Hematopoietic multipotent progenitor cell treated with erythropoietin and hydrocortisone succinate and interleukin-3 and kit ligand, for 8 days (in vitro differentiated cells): ENCODE measurements around the gene TBP.
"Not testable (repeated sequence)": the region's sequence is repeated elsewhere in the genome, so short reads cannot be mapped to it uniquely, and the experiment has no call there.

Experiments used
- DNase-seq: peaks from one replicate; pipeline ENCODE4 v3.0.0-alpha.2; 2015

TBP gene

DNA sequence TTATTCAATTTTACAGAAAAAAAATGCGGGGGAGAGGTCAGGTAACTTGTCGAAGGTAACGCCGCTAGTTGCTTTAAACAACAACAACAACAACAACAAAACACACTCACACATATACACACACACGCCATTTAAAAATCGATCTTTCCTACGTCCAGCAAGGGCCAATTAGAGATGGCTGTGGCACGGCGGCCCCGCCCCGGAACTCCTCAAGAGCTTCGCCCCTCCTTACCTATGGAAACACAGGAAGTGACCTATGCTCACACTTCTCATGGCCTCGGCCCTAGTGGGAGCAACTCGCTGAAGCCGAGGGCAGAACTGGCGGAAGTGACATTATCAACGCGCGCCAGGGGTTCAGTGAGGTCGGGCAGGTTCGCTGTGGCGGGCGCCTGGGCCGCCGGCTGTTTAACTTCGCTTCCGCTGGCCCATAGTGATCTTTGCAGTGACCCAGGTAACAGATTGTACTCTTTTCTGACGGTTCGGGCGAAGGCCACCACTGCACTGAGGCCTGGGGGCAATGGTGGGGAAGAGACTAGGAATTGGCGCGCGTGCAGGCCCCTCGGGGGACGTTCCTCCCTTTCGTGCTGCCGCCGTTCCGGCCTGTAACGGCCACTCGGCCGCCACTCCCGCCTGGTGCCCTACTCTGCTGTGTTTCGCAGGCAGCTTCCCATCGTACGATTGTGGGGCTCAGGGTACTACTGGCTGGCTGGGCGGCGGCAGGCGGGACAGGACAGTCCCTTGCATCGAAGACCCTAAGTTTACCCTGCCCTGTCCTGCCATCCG lies at the start of gene TBP:
Gene TBP, plus strand, starts transcription at position 357 of the 783 bp plus-strand sequence. CDS start 2,661 bp downstream, outside the sequence.
- peak; percentile 99 for DNase-seq

DNA sequence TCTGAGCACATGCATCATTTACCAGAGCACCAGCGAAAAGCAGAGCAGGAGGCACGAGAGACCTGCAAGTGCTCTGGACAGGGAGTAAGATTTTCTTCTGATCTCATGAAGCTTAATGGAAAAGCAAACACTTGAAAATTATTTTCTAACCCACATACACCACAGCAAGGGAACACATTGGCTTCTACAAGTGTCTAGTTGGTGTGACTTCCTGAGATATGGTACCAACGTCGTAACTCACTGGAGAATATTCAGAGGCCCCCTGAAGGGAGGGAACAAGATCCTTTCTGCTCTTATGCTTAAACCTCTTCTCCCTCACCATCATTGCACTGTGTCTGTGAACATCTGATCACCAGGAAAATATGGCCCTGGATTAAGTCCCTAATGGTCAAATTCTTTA lies 49.7 kb upstream of the TBP start:
- no peak for DNase-seq

DNA sequence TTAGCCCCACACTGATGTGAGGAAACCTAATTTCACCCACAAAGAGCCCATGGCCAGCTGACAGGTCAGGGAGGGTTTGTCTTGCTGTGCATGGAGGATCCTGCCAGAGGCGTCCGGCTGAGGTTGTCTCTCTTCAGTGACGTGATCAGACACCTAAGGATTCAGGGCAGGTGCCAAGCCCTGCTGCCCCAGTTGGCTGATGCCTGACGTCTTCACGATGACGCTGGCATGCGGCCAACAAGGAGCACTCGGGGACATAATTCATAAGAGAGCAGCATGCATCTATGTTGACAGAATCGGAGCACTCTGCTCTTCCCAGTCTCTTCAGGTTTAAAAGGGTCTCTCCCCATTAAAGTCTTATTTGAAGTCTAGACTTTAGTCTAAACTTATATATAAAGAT lies 48.9 kb upstream of the TBP start:
- DNase-seq = no peak

DNA sequence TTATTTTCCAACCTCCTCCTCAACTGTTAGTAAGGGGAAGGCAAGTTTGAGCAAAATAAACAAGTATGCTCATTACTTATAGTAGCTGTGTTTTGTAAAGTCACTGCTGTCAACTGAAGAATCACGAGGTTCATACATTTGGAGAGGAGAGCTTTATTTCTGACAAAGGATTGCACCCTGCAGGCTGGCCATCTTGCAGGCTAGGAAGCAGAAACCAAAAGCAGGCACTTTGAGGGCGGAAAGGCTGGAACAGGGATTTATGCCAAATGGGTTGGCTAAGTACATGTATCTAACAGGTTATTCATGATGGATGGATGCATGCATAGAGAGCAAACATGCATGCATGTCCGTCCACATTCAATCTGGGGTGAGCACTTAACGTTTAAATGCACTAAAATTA lies 47.7 kb upstream of the TBP start:
- DNase-seq = no peak

DNA sequence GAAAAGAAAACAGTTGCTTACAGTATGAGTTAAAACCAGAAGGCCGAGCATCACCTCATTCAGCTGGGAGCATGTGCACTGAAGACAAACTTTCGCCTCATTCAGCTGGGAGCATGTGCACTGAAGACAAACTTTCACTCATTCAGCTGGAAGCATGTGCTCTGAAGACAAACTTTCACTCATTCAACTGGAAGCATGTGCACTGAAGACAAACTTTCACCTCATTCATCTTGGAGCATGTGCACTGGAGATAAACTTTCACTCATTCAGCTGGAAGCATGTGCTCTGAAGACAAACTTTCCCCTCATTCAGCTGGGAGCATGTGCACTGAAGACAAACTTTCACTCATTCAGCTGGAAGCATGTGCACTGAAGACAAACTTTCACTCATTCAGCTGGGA lies 46.4 kb upstream of the TBP start:
- not testable (repeated sequence) for DNase-seq

DNA sequence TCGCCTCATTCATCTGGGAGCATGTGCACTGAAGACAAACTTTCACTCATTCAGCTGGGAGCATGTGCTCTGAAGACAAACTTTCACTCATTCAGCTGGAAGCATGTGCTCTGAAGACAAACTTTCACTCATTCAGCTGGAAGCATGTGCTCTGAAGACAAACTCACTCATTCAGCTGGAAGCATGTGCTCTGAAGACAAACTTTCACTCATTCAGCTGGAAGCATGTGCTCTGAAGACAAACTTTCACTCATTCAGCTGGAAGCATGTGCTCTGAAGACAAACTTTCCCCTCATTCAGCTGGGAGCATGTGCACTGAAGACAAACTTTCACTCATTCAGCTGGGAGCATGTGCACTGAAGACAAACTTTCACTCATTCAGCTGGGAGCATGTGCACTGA lies 45.9 kb upstream of the TBP start:
- not testable (repeated sequence) for DNase-seq

DNA sequence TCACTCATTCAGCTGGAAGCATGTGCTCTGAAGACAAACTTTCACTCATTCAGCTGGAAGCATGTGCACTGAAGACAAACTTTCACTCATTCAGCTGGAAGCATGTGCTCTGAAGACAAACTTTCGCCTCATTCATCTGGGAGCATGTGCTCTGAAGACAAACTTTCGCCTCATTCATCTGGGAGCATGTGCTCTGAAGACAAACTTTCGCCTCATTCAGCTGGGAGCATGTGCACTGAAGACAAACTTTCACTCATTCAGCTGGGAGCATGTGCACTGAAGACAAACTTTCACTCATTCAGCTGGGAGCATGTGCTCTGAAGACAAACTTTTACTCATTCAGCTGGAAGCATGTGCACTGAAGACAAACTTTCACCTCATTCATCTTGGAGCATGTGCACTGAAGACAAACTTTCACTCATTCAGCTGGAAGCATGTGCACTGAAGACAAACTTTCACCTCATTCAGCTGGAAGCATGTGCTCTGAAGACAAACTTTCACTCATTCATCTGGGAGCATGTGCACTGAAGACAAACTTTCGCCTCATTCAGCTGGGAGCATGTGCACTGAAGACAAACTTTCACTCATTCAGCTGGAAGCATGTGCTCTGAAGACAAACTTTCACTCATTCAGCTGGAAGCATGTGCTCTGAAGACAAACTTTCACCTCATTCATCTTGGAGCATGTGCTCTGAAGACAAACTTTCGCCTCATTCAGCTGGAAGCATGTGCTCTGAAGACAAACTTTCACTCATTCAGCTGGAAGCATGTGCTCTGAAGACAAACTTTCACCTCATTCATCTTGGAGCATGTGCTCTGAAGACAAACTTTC lies 45.1 kb upstream of the TBP start:
- not testable (repeated sequence) for DNase-seq

DNA sequence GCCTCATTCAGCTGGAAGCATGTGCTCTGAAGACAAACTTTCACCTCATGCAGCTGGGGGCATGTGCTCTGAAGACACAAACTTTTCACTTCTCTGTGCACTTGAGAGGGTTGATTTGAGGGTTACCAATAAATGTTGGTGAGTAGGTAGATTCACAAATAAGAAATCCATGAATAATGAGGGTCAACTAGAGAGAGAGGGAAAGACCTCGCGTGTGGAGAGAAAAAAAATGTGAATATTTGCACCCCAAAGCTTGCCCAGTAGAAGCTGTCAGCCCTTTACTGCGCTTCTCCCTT lies 44.5 kb upstream of the TBP start:
- DNase-seq = no peak

DNA sequence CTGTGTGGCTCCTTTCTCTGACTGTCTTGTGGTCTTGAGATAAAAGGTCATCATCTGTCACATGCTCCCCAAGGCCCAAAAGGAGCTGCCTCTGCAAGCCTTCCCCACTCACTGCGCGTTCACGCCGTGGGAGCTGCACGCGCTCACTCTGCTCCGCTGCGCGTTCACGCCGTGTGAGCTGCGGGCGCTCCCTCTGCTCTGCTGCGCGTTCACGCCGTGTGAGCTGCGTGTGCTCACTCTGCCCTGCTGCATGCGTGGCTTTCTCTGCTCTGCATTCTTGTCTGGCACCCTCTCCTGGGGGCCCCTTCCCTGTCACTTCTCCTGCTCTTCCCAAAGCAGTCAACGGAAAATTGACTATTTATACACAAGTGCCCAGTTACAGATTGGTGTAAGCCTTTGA lies 43.5 kb upstream of the TBP start:
- DNase-seq = no peak

DNA sequence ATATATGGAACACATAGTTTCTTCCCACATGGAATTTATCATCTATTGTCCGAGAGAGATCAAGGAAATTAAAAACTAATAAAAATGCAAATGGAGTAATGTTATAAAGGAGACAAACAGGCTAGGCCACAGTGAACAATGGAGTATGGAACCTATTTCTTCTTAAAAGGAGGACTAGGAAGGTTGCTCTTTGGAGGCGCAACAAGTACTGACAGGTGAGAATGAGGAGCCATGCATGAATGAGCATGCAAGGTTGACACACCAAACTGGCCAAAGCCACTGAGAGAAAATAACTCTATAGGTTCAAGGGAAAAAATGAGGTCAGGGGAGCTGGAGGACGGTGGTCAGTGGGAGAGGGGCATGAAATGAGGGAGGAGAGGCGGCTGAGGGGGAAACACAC lies 41.9 kb upstream of the TBP start:
- no peak for DNase-seq

DNA sequence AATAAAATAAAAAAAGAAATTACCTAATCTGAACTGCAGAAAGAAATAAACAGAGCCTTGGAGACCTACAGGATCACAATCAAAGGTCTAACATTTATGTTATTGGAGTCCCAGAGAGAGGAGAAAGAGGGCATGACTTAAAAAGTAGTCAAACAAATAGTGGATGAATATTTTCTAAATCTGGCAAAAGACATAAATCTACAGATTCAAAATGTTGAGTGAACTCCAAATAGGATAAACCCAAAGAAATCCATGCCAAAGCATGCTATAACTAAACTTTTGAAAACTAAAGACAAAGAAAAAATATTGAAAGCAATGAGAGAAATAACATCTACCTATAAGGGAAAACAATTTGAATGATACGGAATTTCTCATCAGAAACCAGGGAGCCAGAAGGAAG lies 39.3 kb upstream of the TBP start:
- no peak for DNase-seq

DNA sequence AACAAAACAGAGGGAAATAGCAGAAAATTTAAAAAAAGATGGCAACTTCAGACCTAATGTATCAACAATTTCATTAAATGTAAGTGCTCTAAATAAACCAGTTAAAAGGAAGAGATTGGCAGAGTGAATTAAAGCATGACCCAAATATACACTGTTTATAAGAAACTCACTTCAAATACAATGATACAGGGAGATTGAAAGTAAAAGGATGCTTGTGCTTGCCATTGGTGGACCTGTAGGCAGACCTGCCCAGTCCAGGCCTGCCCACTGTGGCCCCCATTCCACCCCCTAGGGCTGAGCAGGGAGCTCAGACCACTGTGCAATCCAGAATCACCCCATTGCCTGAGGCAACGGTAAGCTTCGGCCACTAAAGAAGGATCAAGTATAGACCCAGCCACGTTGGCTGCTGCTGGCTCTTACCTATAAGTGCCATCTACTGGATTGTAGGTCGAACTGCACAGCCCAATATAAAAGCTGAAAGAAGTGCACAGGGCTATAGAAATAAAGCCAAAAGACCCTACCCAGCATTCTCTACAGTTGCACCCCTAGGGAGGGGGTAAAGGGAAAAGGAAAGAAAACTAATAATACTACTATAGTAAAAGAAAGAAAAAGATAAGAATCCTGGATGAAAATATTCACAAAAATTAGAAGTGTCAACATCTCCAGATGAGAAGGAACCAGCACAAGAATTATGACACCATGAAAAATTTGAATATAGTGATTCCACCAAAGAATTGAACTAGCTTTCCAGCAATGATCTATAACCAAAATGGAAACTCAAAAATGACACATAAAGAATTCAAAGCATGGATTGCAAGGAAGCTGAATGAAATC lies 37.2 kb upstream of the TBP start:
- peak; percentile 70 for DNase-seq

DNA sequence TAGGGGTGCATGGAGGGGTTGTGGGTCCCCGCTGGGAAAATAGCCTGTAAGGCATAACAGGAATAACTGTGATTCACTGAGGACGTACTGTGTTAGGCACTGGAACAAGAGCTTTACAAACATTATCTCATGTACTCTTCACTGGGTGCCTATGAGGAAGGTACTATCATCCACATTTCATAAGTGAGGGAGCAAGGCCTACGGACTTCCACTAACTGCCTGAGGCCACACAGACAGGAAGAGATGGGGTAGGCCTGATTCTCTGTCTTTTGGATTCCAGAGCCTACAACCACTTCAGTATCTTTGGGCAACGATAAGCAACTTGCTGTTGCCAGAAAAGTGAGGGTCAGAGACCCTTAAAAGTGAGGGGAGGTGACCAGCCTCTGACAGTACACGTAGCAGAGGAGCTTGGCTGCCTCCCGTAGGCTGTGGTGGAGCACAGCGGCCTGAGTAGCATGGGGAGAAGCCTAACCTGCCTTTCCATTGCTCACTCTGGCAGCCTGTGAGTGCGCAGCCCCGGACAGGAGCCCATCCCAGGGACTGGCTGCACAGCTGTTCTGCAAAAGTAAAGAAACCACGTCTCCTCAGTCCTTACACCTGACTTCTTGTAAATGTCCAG lies 31.5 kb upstream of the TBP start:
- no peak for DNase-seq

DNA sequence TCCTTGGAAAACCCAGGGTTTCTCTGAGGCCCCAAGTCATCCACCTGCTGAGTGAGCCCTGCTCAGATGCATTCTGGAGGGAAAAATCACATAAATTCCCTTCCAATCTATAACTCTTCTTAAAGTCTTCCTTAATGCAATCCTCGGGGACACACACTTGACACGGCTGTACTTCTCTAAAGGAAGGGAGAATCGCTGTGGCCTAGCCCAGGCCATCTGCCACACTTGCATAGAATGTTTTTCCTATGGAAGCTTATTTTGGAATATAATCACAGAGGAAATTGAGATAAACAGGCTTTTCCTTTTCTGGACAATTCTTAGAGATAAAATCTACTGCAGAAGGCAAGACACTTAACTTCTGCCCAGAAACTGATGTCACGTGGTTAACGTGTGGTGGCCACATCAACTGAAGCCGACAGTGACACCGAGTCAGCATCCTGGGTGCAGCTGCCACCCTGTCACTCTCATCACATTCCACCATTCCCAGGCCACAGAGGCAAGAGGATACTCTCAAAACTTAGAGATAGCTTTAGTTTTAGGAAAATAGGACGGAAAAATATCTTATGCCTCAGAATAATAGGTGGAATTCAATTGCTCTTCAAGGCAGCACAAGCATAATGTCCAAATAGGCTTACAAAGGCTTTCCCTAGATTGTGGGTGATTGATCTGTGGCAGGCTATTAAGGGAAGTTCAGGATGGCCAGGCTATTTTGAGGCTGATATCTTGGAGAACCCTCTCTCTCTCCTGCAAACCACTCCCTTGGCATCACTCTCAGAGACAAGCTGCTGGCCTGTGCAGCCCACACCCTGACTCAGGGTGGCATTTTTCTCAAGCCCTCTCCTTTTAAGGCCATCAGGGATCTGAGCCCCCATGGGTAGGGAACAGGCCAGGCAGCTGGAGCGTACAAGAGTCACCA lies 30.7 kb upstream of the TBP start:
- DNase-seq = peak; percentile 10

DNA sequence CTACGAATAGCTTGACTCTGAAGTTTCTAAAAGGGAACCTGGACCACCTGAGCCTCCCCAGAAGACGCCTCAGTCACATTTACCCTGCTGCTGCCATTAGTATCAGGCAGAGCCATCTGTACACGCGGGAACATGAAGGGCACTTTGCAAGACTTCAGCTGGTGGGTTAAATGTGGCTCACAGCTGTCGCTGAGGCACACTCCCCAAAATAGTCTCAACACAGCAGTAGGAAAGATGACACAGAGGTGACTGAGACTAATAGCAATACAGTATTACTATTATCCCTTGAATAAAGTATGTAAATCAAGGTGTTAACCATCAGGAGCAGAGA lies 30.0 kb upstream of the TBP start:
- DNase-seq = peak; percentile 7

DNA sequence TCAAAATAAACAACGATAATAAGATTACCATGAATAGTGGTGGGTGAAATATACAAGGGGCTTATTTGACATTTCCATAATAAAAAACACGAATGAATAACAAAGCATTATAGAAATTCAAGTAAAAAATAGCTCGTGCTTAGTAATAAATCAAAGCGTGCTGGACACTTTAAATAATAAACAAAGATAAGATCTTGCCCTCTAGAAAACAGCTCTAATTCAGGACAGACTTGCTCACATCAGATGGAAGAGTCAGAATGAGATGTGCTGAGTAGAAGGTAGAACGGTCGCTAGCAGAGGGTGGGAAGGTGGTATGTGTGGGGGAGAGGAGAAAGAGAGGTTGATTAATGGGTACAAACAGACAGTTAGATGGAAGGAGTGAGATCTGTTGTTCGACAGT lies 28.4 kb upstream of the TBP start:
- no peak for DNase-seq

DNA sequence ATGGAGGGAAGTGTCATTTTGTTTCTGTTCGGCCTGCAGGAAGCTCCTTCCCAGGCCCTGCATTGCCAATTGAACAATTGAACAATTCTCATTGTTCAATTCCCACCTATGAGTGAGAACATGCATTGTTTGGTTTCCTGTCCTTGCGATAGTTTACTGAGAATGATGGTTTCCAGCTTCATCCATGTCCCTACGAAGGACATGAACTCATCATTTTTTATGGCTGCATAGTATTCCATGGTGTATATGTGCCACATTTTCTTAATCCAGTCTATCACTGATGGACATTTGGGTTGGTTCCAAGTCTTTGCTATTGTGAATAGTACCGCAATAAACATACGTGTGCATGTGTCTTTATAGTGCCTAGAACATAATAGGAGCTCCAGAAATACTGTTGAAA lies 26.2 kb upstream of the TBP start:
- not testable (repeated sequence) for DNase-seq

DNA sequence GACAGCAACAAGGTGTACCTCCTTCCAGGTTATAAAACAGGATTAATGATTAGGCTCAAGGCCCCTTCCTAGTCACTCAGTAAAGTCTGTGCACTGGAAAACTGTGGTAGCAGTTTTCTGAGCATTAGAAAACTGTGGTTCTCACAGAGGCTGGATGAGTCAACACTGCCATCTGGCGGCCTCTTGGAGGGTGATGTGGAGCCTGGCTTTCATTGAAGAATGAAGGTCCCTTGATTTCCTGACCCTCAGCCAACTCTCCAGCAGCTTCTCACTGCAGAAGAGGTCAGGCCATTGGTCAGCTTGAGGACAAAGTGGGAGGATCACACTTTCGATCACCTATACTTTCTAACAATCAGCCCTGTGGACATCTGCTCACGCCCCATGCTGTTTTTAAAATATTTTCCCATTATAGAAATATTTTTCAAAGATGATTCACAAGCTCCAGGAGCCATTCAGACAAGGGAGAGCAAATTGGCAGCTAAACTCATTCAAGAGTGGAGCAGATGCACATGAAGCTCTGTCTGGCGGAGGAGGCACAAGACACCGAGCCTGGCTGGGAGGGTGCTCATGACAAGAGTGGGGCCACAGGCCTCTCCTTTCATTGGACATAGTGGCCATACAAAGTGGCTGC lies 24.2 kb upstream of the TBP start:
- DNase-seq = peak; percentile 76

DNA sequence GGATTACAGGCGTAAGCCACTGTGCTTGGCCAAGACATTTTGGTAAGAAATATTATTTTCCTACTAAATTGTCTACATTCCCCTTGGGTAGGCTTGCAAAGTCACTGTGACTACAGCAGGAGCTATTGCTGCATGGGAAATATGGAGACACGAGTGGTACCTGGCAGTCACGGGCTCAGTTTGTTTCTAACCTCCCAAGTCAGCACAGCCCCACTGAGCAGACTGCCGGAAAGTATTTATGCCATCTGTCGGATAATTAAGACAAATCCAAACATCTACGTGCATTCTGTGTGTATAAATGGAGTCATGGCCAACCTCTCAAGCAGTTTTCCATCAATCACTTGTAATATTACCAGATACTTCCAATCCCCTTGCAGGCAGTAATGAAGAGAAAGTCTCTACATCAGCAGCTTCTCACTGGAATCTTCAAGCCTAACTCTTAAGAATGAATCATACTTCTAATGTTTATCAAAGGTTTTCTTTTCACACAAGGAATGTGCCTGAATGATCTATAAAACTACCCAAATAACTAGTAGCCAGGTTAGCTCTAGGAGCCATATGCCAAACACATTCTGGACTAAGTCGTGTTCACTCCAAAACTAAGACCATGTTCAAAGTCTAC lies 21.2 kb upstream of the TBP start:
- no peak for DNase-seq

DNA sequence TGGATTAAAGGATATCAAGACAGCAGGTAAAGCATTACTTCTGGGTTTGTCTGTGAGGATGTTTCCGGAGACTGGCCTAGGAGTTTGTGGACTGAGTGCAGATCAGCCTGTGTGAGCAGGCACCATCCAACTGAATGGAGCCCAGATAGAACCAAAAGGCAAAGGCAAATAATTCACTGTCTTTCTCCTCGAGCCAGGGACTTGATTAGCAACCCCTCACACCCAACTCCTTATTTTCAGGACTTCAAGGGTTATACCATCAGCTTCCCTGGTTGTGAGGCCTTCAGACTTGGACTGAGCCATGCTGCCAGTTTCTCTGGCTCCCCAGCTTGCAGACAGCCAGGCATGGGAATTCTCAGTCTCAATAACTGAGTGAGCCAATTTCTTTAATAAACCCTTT lies 20.4 kb upstream of the TBP start:
- no peak for DNase-seq

DNA sequence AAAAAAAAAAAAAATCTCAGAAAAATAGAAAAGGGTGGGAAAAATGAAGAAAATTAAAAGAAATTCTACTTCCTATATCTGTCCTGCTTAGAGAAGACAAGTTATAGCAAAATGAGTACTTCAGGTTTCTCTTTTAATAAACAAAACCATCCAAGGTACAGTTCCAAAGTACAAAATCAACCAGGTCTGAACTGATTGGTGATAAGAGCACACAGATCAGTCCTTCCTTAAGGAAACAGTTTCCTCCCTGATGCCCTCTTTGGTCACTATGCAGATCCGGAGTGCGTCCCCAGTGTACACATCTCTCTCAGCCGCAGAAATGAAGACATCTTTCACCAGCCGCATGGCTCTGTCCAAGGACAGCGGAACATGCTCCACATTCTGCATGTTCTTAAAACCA lies 19.2 kb upstream of the TBP start:
- DNase-seq = no peak
